SU-DHL-6 (cell line): ENCODE data around the gene NPAS3.

ENCODE experiments used
- H2AFZ ChIP-seq: fragments of 200-600 bp; sonication (generic); 2 replicates; pipeline ENCODE4 v1.6.1; 2014; ENCODE audit warnings: low read depth, mild to moderate bottlenecking, moderate library complexity, mixed read lengths, antibody characterized with exemption, low read length; ENCODE audit not compliant: severe bottlenecking
- H3F3A ChIP-seq: fragments of 200-600 bp; shearing (Covaris generic); 2 replicates; pipeline ENCODE4 v1.6.0; 2016; ENCODE audit warnings: antibody characterized with exemption, mild to moderate bottlenecking; ENCODE audit not compliant: insufficient read depth
- H3K27ac ChIP-seq: fragments of 200-600 bp; sonication (generic); 2 replicates; pipeline ENCODE4 v1.5.1; 2016; ENCODE audit warnings: low read depth, mild to moderate bottlenecking, low read length, moderate library complexity, mixed read lengths
- H3K27me3 ChIP-seq: fragments of 200-600 bp; sonication (generic), shearing (Covaris generic); 2 replicates; pipeline ENCODE4 v1.6.0; 2014; ENCODE audit warnings: mild to moderate bottlenecking, low read length
- H3K36me3 ChIP-seq: fragments of 200-600 bp; sonication (generic); 2 replicates; pipeline ENCODE4 v1.6.1; 2014; ENCODE audit warnings: mild to moderate bottlenecking, low read length, mixed read lengths
- H3K4me2 ChIP-seq: fragments of 300-600, 200-600 bp; shearing (Covaris generic), sonication (generic); 2 replicates; pipeline ENCODE4 v1.6.0; 2014; ENCODE audit warnings: low read length, low read depth, mild to moderate bottlenecking; ENCODE audit not compliant: poor library complexity, severe bottlenecking
- H3K4me3 ChIP-seq: fragments of 200-600 bp; sonication (generic); 2 replicates; pipeline ENCODE4 v1.5.1; 2014; ENCODE audit warnings: antibody characterized with exemption, low read length, mild to moderate bottlenecking, mixed read lengths; ENCODE audit not compliant: insufficient read depth, poor library complexity, severe bottlenecking
- H3K79me2 ChIP-seq: fragments of 200-600 bp; sonication (generic); 2 replicates; pipeline ENCODE4 v1.6.1; 2014; ENCODE audit warnings: mild to moderate bottlenecking, low read length, moderate library complexity; ENCODE audit not compliant: insufficient read depth
- H3K9ac ChIP-seq: fragments of 200-600 bp; sonication (generic); 2 replicates; pipeline ENCODE4 v1.7.0; 2014; ENCODE audit warnings: mild to moderate bottlenecking, low read length
- H3K9me2 ChIP-seq: fragments of 200-600 bp; sonication (generic); replicated peaks from 2 replicates; pipeline ENCODE4 v1.6.1; 2014; ENCODE audit warnings: low read length; ENCODE audit not compliant: insufficient read depth
- H3K9me3 ChIP-seq: fragments of 200-600 bp; sonication (generic); 2 replicates; pipeline ENCODE4 v1.6.1; 2014; ENCODE audit warnings: low read length, mixed read lengths; ENCODE audit not compliant: insufficient read depth
- H4K20me1 ChIP-seq: fragments of 200-600 bp; sonication (generic); 2 replicates; pipeline ENCODE4 v1.6.1; 2014; ENCODE audit warnings: low read depth, mild to moderate bottlenecking, antibody characterized with exemption, low read length, moderate library complexity, mixed read lengths
- EZH2phosphoT487 ChIP-seq: fragments of 200-600 bp; sonication (generic), shearing (Covaris generic); conservative IDR thresholded peaks from 2 replicates; pipeline ENCODE4 v1.6.1; 2018; ENCODE audit warnings: mild to moderate bottlenecking, antibody characterized with exemption, low read length, moderate library complexity, mixed read lengths
- TF ChIP-seq, protein P1 (sequence below): fragments of 200-600 bp; sonication (generic); IDR thresholded peaks from one replicate; pipeline ENCODE4 v1.5.1; 2017; ENCODE audit warnings: antibody characterized with exemption, mild to moderate bottlenecking, low read length, moderate library complexity; ENCODE audit not compliant: insufficient read depth, poor library complexity, severe bottlenecking

The NPAS3 gene

DNA sequence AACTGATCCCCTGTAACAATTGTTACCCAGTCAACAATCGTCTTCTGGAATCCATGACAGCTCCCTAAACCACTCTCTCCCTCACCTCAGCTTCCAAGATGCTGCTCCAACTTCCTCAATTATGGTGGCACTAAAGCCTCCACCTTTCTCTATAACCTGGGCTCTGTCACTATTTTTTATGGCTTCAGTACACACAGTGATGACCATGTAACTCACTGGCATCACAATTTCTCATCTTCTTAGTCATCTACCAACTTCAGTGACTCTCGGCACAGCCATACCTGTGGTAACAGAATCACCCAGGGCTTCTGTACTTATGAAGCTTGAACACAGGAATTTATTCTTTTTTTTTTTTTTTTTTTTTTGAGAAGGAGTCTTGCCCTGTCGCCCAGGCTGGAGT, 32.0 kb upstream of the NPAS3 start:
- Histone ChIP-seq H3F3A (no peaks in the 10 kb centered on the region), H3K27ac (no peak overlapping the region), H2AFZ (no peak overlapping the region), H3K9me2 (no peaks in the 10 kb centered on the region), H3K9ac (no peak overlapping the region), H3K4me2 (no peak overlapping the region), H3K4me3 (no peak overlapping the region), H3K36me3 (no peaks in the 10 kb centered on the region), H3K9me3 (no peaks in the 10 kb centered on the region), H3K27me3 (no peaks in the 10 kb centered on the region), H3K79me2 (no peaks in the 10 kb centered on the region), H4K20me1 (no peaks in the 10 kb centered on the region)
- TF ChIP-seq EZH2phosphoT487: no peak
- TF ChIP-seq, protein P1, sequence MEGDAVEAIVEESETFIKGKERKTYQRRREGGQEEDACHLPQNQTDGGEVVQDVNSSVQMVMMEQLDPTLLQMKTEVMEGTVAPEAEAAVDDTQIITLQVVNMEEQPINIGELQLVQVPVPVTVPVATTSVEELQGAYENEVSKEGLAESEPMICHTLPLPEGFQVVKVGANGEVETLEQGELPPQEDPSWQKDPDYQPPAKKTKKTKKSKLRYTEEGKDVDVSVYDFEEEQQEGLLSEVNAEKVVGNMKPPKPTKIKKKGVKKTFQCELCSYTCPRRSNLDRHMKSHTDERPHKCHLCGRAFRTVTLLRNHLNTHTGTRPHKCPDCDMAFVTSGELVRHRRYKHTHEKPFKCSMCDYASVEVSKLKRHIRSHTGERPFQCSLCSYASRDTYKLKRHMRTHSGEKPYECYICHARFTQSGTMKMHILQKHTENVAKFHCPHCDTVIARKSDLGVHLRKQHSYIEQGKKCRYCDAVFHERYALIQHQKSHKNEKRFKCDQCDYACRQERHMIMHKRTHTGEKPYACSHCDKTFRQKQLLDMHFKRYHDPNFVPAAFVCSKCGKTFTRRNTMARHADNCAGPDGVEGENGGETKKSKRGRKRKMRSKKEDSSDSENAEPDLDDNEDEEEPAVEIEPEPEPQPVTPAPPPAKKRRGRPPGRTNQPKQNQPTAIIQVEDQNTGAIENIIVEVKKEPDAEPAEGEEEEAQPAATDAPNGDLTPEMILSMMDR: no peak

DNA sequence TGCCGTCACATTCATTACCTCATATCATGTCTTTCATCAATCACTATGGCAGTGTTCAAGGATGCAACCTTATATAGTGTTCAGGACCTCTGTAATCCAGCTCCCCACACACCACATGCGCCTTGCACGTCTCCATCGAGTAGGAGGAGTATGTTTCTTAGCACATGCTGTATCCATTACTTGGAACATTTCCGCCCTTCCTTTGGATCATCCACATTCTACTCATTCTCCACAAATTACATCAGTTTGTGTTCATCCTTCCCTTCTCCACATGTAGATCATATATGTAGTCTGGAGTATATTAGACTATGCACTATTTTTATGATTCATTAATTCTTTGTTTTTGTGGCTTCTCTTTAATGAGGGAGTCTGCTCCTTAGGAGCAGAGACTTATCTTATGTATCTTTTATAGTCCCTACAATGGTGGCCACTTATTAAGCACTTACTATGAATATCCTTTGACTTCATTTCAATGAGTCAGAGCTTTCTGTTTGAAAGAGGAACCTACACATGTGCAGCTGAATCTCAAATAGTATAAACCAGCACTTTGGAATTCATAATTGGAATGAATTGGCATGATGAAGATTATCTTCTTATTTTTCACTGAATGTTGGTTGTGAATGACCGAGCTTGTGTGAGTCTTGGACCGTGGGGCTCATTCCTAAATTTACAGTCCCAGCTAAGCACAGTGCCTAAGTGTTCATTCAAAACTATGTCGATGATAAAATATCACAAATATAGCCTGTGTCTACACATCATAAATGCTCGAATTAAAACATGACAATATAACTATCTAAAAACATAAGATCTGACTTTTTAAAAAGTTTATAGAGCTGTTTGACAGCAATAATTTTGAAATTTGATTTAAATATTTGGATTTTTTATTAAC, 30.2 kb upstream of the NPAS3 start:
- H3K4me2 ChIP-seq: no peak overlapping the region
- no peaks in the 10 kb centered on the region for H3K9me2 ChIP-seq
- no peaks in the 10 kb centered on the region for H4K20me1 ChIP-seq
- no peak overlapping the region for H3K9ac ChIP-seq
- no peak for TF ChIP-seq EZH2phosphoT487
- TF ChIP-seq, protein P1: no peak
- no peak overlapping the region for H3K4me3 ChIP-seq
- H3F3A ChIP-seq: no peaks in the 10 kb centered on the region
- no peaks in the 10 kb centered on the region for H3K27me3 ChIP-seq
- H3K27ac ChIP-seq: no peak overlapping the region
- H3K79me2 ChIP-seq: no peaks in the 10 kb centered on the region
- H3K36me3 ChIP-seq: no peaks in the 10 kb centered on the region
- no peaks in the 10 kb centered on the region for H3K9me3 ChIP-seq
- H2AFZ ChIP-seq: no peak overlapping the region

DNA sequence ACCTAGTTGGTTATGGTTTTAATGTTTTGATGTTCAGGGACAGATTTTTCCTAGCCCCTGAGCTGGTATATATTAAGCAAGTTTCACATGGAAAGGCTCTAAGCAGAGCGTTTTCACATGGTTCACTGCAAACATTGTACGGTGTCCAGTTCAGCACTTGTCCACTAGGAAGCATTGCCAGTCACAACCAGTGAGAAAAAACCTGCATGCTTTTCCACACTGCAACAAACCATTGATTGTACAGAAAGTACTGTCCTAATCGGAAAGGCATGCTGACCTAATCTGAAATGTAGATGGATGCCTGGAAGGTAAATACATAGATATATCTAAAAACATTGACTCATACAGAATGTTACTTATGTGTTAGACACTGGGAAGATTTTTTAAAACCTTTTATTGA, 25.0 kb upstream of the NPAS3 start:
- no peaks in the 10 kb centered on the region for H3K36me3 ChIP-seq
- H3K4me3 ChIP-seq: no peak overlapping the region
- no peaks in the 10 kb centered on the region for H3K79me2 ChIP-seq
- H3K9me2 ChIP-seq: no peaks in the 10 kb centered on the region
- TF ChIP-seq, protein P1: no peak
- no peak for TF ChIP-seq EZH2phosphoT487
- no peaks in the 10 kb centered on the region for H3F3A ChIP-seq
- H3K4me2 ChIP-seq: no peak overlapping the region
- no peaks in the 10 kb centered on the region for H3K9me3 ChIP-seq
- no peak overlapping the region for H3K9ac ChIP-seq
- no peak overlapping the region for H2AFZ ChIP-seq
- H3K27ac ChIP-seq: no peak overlapping the region
- no peaks in the 10 kb centered on the region for H4K20me1 ChIP-seq
- no peaks in the 10 kb centered on the region for H3K27me3 ChIP-seq
